NCI-H82 (cell line): ENCODE results near the gene PAOX.
A peak's percentile ranks its signal among the peaks of the same experiment; 100 is the strongest.
"Not testable (repeated sequence)": the region's sequence is repeated elsewhere in the genome, so short reads cannot be mapped to it uniquely, and the experiment has no call there.

Source experiments
- DNase-seq: peaks from one replicate; lab custom pipeline; 2025; lab: John Stamatoyannopoulos, UW

PAOX gene

DNA sequence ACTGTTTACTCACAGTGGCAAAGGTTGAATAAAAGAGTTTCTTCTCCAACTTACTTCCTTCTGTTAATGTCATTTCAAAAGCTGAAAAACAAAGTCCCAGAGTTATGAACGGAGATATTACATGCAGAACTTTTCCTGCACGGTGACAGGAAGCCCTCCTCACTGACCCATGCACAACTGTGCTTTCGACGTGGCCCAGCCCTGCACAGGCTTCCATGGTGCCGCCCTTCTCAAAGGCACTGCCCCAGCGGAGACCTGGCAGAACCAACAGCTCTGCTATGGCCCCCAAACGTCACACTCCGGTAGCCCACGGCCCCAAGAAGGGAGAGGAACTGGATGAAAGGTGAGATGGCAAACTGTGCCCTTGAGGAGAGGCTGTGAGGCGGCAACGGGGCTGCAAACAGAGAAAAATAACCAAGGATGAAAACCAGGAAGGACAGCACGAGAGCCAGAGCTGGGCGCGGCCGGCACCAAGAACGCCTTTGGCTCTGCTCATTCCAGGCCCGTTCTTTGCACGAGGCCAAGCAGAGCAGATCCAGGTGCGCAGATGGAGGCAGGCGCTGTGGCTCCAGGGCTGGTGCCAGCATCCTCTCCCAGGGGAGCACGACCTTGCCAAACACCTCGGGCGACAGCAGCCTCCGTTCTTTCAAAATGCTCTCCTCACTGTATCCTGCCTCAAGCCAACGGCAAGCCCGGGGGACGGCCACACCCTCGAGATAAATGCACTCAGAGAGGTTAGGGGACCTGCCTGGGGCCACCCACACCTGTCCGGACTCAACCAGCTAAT is 14.2 kb upstream of the PAOX start:
- DNase-seq = no peak

DNA sequence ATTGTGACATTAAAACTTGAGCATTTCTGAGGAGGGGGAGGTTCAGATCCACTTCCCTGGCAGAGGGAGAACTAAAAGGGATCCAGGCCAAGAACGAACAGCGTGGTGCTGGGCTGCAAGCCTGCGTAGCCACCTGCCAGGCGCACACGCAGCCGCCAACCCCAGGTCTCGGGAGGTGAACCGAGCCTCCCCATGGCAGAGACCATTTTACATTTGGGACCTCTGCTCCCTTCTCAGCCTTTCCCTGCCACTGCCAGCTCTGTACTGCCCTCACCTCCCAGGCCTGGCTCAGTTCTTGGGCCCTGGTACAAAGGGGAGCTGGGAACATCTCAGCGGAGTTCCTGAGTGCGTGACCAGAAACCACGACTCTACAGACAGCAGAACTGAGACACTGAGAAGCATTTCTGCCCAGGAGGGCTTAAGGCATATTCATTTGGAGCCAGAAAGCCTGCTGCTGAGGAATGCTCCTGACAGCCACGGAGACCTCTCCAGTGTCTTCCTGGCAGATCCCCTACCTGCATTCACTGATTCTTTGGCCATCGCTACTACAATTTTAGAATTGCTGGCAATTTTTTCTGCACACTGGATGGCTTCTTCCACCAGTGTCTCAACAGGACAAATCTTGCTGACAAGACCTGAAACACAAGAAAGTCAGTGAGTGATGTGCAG is 13.5 kb upstream of the PAOX start:
- no peak for DNase-seq

DNA sequence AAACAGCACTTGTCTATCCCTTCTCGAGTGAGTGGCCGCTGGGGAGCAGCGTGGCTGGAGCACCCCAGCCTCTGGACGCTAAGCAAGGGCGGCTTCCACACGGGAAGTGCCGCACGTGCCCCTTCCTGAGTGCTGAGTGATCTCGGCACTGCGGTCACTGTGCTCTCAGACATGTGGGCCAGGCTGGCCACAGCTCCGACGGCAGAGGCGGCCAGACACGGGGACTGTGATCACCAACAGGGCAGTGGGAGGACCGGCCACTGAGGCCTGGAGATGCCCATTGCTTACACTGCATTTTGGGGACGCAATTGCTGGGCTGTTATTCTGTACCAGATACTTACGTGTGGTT is 13.0 kb upstream of the PAOX start:
- no peak for DNase-seq

DNA sequence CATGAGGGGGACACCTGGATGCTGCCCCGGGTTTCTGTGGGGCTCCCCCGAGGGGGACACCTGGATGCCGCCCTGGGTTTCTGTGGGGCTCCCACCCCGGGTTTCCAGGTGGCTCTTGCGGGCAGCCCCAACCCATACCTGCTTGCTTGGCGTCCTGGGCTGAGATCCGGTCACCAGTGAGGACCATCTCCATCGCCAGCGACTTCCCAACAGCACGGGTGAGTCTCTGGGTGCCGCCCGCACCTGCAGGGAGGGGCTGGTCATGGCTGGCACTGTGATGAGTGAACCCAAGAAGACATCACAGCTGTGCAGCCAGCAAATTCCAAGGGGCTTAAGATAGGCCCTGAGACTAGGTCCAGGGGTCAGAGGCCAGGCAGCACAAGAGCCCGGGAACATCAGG is 12.3 kb upstream of the PAOX start:
- no peak for DNase-seq

DNA sequence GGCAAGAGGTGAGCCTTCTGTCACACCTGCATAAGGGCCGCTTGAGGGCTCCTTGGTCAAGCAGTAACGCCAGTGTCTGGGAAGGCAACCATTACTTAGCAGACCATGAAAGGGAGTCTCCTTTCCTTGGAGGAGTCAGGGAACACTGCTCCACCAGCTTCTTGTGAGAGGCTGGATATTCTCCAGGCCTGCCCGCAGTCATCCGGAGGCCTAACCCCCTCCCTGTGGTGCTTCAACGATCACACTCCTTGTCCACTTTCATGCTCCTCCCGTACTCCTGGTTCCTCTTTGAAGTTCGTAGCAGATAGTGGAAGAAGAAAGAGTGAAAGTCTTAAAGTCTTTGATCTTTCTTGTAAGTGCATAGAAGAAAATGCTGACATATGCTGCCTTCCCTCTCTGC is 11.6 kb upstream of the PAOX start:
- not testable (repeated sequence) for DNase-seq

DNA sequence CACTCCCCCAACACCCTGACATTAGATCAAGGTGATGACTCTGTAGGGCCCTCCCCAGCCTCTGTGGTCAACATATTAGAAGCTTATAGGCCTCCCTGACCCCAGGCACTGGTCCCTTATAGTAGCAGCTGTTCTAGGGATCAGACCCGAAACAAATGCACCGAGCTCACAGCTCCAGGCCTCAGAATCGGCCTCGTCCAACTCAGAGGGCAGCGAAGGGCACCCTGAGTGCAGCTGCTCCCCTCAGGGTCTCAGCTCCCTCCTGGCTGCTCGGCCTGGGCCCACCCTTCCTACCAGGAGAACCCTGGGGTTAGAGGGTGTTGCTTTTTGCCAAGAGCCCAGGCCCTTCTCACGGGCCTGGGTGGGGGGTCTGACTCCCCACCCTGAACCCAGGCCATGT is 10.9 kb upstream of the PAOX start:
- DNase-seq = no peak

DNA sequence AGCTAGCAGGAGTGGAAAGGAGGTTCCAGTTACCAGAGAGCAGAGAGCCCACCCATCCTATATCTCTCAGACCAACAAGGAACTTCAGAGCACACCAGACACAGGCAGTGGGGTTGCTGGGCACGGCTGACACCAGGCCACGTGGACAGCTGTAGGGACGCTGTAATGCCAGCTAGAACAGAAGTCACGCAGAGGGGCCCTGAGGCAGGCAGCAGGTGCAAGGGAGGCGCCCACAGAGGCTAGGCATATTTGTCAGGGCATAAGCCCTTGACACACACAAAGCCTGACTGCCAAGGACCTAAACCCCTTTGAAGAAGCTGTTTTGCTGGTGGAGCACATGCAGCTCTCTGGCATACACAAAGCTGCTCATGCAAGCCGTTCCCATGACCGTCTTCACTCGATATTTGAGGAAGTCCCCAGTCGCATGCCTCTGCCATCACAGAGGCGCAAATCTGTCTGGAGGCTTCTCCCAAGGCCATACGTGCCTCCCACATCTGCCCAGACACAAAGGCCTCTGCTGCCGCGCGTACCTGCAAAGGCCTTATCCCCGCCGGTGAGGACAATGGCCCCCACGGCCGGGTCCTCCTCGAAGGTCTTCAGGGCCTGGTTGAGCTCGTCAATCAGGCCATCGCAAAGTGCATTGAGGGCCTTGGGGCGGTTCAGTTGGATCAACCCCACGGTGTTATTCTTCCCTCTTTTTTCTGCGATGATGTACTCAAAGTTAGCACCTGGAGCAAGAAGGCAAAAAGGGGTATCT is 8.9 kb upstream of the PAOX start:
- DNase-seq = no peak

DNA sequence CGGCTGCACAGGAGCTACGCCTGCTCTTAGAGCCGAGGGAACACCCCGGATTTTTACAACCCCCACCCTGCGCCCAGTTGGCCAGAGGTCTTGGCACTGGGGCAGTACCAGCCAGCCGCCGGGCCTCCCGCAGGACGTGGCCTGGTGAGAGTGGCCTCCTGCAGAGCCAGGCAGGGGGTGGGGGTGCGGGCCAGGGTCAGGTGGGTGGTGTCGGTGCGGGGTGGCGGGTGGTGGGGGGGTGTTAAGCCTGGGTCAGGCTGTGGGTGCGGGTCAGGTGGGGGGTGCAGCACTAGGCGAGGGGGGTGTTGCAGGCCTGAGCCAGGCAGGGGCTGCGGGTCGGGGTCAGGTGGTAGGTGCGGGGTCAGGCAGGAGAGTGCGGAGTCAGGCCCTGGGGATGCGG is 6.6 kb upstream of the PAOX start:
- no peak for DNase-seq

DNA sequence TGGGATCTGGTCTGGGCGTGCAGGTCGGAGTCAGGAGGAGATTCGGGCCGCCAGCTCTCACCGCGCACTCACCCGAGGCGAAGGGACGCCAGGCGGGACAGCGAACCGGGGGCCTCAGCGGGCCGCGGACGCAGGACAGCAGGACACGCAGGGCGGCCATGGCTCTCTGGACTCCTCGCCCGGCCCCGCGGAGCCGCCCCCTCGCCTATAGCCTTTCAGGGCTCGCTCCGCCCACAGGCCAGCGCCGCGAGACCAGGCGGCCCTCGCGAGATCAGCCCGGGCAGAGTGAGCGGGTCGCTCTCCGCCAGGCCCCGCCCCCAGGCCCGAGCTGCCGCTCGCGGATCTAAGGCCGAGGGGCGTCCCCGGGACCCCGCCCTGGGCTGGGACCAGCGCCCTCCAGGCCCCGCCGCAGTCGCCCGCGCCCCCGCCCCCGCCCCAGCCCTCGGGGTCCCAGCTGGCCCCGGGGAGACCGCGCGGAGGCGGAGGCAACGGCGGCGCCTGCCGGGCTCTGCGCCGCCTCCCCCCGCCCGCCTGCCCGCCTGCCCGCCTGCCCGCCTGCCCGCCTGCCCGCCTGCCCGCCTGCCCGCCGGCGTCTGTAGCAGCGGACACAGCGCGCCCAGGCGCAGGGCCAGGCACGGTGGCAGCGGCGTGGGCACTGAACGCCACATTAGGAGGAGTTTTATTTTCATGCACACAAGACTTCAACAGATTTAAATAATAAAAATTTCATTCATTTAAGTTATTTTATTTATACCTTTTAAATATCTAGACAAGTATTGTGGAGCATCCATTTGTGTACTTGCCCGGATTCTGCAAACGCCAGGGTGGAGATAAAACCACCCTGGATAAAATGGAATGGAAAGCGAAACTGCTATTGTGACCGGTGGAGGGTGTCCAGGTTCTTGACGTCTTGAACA is 5.6 kb upstream of the PAOX start, which contains the start of gene ECHS1:
Gene ECHS1, minus strand, starts transcription at position 181 of the 917 bp plus-strand sequence. Its CDS starts 21 bp downstream, at position 160.
- DNase-seq = peak; percentile 94

DNA sequence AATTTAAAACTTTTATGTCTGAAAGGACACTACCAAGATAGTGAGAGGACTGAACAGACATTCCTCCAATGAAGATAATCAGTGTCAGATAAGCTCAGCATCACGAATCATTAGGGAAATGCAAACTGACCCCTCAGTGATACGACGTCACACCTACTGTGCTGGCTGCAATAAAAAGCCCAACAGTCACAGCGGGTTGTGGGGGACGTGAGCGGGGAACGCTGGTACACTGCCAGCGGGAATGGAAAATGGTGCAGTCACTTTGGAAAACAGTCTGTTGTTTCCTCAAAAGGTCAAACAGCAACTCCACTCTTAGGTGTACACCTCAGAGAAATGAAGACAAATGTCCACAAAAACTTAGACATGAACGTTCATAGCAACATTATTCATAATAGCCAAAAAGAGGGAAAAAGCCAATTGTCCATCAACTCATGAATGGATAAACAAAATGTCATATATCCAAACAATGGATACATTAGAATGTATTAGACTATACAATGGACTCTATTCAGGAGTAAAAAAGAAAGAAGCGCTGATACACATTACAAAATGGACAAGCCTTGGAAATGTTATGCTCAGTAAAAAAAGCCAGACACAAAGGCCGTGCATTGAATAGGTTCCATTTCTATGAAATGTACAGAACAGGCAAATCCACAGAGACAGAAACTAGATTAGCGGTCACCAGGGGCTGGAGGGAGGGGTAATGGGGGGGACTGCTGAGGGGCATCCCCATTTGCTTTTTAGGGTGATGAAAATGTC is 3.5 kb upstream of the PAOX start:
- no peak for DNase-seq

DNA sequence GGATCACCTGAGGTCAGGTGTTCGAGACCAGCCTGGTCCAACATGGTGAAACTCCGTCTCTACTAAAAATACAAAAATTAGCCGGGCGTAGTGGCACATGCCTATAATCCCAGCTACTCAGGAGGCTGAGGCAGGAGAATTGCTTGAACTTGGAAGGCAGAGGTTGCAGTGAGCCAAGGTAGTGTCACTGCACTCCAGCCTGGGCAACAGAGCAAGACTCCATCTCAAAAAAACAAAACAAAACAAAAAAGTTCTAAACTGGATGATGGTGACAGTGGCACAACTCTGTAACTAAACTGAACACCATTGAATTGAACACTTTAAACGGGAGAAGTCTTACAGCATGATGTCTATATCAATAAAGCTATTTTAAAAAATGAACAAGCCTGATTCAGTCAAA is 2.9 kb upstream of the PAOX start:
- not testable (repeated sequence) for DNase-seq

DNA sequence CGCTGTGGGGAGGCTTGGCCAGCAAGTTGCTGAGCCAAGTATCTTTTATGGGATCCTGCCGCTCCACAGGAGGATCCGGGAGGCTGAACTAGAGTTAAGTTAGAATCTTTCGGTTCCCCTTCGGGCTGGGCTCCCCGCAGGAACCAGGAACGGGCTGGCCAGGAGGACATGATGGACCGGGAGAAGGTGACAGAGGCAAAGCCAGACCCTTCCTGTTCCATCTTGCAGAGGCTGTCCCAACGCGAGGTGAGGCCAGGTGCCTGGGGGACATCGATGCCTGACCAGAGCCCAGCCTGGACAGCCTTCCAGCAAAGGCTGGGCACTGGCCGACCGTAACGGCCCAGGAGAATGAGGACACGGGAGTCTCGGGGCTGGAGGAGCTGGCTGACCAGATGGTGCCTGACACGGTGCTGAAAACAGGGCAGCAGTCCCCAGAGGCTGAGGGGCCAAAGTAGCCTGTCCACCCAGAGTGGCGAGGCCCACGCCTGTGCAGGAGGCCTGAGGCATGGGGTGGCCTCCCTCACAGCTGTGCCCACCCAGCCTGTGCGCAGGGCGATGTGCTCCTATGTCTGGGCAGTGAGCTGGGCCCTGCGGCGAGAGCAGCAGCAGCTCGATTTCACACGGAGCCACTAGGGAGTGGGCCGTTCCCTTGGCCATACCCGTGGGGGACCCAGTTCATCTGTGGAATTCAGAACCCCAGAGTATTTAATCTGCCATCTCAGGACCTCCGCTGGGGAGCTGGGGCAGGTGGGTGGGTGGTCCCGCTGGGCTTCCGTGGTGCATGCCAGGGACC is 1.8 kb upstream of the PAOX start:
- DNase-seq = no peak

DNA sequence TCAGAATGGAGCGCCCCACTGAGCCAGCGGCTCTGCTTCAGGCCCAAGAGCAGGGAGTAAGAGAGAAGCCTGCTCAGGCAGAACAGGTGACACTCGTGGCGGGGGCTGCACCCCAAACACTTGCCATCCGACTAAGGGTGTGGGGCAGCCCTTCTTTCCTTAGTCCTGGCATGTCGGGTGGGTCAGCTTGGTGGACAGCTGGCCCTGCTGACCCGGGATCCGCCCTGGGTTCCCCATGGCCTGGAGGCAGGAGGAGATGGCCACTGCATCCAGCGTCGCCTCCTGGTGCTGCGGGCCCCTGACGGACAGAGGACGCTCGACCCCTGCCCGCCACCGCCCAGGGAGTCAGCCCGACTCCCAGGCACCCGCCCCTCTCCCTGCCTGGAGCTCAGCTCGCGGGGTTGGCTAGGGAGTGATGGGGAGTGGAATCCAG is 1.2 kb upstream of the PAOX start:
- no peak for DNase-seq

DNA sequence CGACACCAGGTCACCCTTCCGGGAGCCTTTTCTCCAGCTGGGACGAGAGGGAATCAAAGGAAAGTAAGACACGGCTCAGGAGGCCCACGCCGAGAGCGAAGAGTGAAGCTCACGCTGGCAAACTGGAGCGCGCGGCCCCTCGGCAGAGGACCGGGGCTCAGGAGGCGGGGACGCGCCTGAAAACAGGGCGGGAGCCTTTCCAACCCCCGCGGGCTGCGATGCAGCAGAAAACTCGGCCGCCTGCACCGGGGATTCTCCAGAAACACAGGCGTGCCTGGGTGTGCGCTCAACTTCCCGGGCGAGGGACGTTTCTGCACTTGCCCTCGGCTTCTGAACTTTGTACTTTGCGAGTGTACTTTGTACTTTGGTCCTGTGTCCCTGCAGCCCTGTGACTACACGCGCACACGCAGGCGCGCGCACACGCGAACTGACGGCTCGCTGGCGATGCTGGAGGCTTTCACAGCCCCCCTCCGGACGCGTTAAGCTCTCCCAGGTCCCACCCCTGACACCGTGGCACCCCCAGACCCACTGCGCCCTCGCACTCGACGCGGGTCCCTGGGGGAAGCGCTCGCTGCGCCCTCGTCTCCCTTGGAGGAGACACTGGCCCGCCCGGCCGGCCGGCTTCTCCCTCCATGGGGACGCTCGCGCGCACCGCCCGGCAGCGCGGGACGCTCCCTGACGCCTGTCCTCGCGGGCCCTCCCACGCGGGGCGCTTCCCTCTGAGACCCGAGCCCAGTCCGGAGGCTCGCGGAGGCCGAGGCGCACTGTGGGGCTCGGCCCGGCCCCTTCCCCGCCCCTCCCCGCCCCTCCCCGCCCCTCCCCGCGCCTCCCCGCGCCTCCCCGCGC is 588 bp upstream of the PAOX start:
- DNase-seq = peak; percentile 49

DNA sequence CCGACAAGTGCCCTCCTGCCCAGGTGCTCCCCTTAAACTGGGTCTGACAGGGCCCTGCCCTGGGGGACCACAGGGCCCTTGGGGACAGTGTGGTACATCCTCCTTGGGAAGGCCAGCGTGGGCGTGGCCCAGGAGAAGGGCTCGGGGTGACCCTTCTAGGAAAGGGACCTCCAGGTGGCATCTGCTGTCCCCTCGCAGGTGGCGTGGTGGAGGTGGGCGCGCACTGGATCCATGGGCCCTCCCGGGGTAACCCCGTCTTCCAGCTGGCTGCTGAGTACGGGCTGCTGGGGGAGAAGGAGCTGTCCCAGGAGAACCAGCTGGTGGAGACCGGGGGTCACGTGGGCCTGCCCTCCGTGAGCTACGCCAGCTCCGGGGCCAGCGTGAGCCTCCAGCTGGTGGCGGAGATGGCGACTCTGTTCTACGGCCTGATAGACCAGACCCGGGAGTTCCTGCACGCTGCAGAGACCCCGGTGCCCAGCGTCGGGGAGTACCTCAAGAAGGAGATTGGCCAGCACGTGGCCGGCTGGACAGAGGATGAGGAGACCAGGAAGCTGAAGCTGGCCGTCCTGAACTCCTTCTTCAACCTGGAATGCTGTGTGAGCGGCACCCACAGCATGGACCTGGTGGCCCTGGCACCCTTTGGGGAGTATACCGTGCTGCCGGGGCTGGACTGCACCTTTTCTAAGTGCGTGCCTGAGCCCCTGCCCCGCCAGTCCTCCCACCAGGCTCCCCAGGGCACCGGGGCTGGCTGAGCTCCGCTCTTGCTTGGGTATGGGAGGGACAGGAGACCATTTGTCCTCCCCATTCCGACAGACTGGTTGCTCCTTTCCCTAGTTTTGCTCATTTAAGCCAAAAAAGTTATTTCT is 972 bp downstream of the PAOX start:
- no peak for DNase-seq

DNA sequence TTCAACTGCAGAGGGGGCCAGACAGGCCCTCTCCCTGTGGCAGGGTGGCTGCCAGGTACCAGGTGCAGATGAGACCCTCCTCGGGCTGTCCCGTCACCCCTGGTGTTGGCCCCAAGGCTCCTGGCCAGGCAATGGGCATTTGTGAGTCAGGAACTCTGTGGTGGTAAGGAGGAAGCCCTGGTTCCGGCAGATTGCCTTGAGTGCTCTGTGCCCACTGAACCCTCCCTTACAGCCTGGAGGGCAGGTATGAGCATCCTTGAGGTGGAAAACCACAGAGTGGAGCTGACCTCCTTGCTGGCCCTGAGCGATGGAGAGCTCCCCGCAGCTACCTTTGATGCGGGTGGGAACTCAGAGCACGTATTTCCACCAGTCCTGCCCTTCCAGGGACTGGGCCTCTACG is 2.0 kb downstream of the PAOX start:
- DNase-seq = no peak

DNA sequence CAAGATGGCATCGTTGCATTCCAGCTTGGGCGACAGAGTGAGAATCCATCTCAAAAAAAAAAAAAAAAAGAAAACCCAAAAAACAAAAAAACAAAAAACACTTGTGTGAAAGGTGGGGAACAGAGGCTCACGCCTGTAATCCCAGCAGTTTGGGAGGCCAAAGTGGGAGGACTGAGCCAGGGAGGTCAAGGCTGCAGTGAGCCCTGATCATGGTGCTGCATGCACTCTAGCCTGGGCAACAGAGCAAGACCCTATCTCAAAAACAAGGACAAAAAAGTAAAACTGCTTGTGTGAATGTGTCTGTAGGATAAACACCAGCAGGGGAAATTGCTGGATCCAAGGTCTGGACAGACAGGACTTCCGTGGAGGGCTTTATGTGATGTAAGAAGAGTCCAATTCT is 4.5 kb downstream of the PAOX start:
- DNase-seq = no peak

DNA sequence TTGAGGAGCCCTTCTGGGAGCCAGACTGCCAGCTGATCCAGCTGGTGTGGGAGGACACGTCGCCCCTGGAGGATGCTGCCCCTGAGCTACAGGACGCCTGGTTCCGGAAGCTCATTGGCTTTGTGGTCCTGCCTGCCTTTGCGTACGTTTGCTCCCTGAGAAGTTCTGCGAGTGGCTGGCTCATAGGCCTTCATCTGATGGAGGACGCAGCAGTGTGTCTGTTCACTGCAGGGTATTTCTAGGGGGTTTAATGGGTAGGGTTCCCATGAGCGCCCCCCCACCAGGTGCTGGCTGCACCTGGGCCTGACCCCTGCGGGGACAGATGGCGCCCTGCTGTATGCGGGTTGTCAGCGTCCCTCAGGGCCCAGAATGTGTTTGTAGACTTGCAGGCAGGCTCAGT is 5.0 kb downstream of the PAOX start:
- no peak for DNase-seq
